GM12865 (cell line): ENCODE data around the gene MAVS.

Experiments used
- DNase-seq: peaks from one replicate; pipeline ENCODE4 v3.0.0; 2010; ENCODE audit warnings: low read depth
- H3K4me3 ChIP-seq: 2 replicates; pipeline ENCODE4 v1.5.1; 2011; ENCODE audit warnings: mild to moderate bottlenecking, low read depth, low read length, control low read depth
- CTCF ChIP-seq: IDR thresholded peaks from 2 replicates; pipeline ENCODE4 v1.5.1; 2011; ENCODE audit warnings: low read length, control low read depth, low read depth, inconsistent platforms; ENCODE audit not compliant: insufficient read depth; ENCODE audit errors: missing control alignments

The MAVS gene

GRCh38 chr20:3800878-3801260 is 45.8 kb upstream of the MAVS start:
- no peak overlapping the region for H3K4me3 ChIP-seq
- TF ChIP-seq CTCF = no peak
- no peak for DNase-seq

- no peak for TF ChIP-seq CTCF
- DNase-seq = no peak
- H3K4me3 ChIP-seq = no peak overlapping the region
These were observed 45.3 kb upstream of the MAVS start for GRCh38 chr20:3801299-3801698.

GRCh38 chr20:3801846-3802245 is 44.8 kb upstream of the MAVS start:
- TF ChIP-seq CTCF = no peak
- no peak for DNase-seq
- H3K4me3 ChIP-seq = no peak overlapping the region

GRCh38 chr20:3802524-3803239 is 44.0 kb upstream of the MAVS start:
- H3K4me3 ChIP-seq = no peak overlapping the region
- DNase-seq = no peak
- no peak for TF ChIP-seq CTCF

GRCh38 chr20:3803289-3803688 is 43.3 kb upstream of the MAVS start:
- no peak for DNase-seq
- no peak overlapping the region for H3K4me3 ChIP-seq
- no peak for TF ChIP-seq CTCF

GRCh38 chr20:3803854-3804253 is 42.8 kb upstream of the MAVS start:
- no peak for DNase-seq
- TF ChIP-seq CTCF = no peak
- no peak overlapping the region for H3K4me3 ChIP-seq

GRCh38 chr20:3804254-3804751 is 42.3 kb upstream of the MAVS start:
- no peak overlapping the region for H3K4me3 ChIP-seq
- no peak for TF ChIP-seq CTCF
- DNase-seq = no peak
